ENCODE results near the gene SCD5.

The SCD5 gene

GRCh38 chr4:82786828-82787227 lies 11.8 kb downstream of the SCD5 start:
- Histone ChIP-seq H3K36me3 (ENCODE audit: insufficient read depth, low read length) (no peaks in the 10 kb centered on the region), H3F3A (ENCODE audit: insufficient read depth, low read length) (no peaks in the 10 kb centered on the region), H3K27ac (ENCODE audit: low read depth, low read length, poor library complexity, severe bottlenecking) (no peak overlapping the region), H3K9ac (ENCODE audit: low read length) (no peak overlapping the region), H3K79me2 (ENCODE audit: insufficient read depth, low read length) (no peaks in the 10 kb centered on the region), H3K9me2 (ENCODE audit: low read depth, low read length) (no peaks in the 10 kb centered on the region), H3K4me2 (ENCODE audit: low read length) (no peak overlapping the region), H3K4me1 (ENCODE audit: insufficient read depth, low read length, severe bottlenecking) (peaks cover 6% of the 10 kb centered on the region), H3K9me3 (ENCODE audit: low read length) (no peaks in the 10 kb centered on the region), H3K27me3 (ENCODE audit: insufficient read depth, low read length) (no peaks in the 10 kb centered on the region), H3K4me3 (ENCODE audit: low read depth, low read length, poor library complexity, severe bottlenecking) (no peak overlapping the region), H4K20me1 (ENCODE audit: insufficient read depth, low read length) (no peaks in the 10 kb centered on the region), H2AFZ (ENCODE audit: low read length) (no peak overlapping the region)
- TF ChIP-seq CTCF (IDR thresholded peaks at IDR 0.05; ENCODE audit: low read length) (no peak), EZH2 (IDR thresholded peaks at IDR 0.05; ENCODE audit: borderline replicate concordance, low read length) (no peak)

- Histone ChIP-seq H3F3A (ENCODE audit: insufficient read depth, low read length) (no peaks in the 10 kb centered on the region), H3K36me3 (ENCODE audit: insufficient read depth, low read length) (no peaks in the 10 kb centered on the region), H3K9me2 (ENCODE audit: low read depth, low read length) (no peaks in the 10 kb centered on the region), H3K9me3 (ENCODE audit: low read length) (no peaks in the 10 kb centered on the region), H4K20me1 (ENCODE audit: insufficient read depth, low read length) (no peaks in the 10 kb centered on the region), H3K4me2 (ENCODE audit: low read length) (no peak overlapping the region), H3K79me2 (ENCODE audit: insufficient read depth, low read length) (no peaks in the 10 kb centered on the region), H2AFZ (ENCODE audit: low read length) (no peak overlapping the region), H3K4me1 (ENCODE audit: insufficient read depth, low read length, severe bottlenecking) (peaks cover 16% of the 10 kb centered on the region), H3K27ac (ENCODE audit: low read depth, low read length, poor library complexity, severe bottlenecking) (no peak overlapping the region), H3K27me3 (ENCODE audit: insufficient read depth, low read length) (no peaks in the 10 kb centered on the region), H3K4me3 (ENCODE audit: low read depth, low read length, poor library complexity, severe bottlenecking) (no peak overlapping the region), H3K9ac (ENCODE audit: low read length) (no peak overlapping the region)
- no peak for TF ChIP-seq EZH2 (IDR thresholded peaks at IDR 0.05; ENCODE audit: borderline replicate concordance, low read length)
- TF ChIP-seq CTCF (IDR thresholded peaks at IDR 0.05; ENCODE audit: low read length): no peak
These were observed 12.8 kb downstream of the SCD5 start for GRCh38 chr4:82785611-82786400.

DNA sequence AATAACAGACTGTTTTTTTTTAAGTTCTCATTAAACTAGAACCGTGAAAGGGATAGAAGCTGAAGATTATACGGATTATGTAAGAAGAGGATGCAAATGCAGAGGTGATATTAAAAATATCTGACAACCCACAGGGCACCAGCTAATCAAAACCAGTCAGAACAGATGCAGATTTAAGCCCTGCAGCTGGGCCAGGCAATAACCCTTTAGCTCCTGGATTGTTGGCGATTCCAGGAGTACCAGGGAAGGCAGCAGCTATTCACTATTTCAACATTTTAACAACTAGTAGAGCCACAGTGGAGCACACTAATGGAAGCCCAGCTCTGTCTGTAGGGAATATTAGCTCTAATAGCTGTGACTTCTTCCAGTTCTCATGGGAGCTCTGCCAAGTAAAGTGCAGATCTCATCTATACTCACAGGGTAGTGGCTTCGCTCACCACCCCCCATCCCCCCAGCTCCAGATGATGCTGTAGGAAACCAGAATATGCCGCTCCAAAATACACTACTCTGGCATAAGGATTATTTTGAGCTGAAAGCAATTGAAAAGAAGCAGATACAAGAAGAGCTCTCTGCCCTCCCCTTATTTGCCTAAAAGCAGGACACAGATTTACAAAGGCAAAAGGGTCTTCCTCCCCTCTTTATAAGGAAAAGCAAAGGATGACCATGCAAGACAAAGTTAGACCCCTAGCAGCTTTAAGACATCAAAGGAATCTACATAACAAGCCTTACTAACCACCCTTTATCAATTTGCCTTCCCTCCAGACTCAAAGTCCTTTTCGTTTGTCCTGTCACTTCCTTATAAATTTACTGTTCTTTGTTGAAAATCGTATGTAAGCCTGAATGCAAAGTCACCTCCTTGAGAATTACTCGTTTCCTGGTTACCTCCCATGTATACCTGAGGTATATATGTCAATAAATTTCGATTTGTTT lies 13.7 kb downstream of the SCD5 start:
- Histone ChIP-seq H3K79me2 (ENCODE audit: insufficient read depth, low read length) (no peaks in the 10 kb centered on the region), H3K9me2 (ENCODE audit: low read depth, low read length) (no peaks in the 10 kb centered on the region), H3K36me3 (ENCODE audit: insufficient read depth, low read length) (no peaks in the 10 kb centered on the region), H3K4me1 (ENCODE audit: insufficient read depth, low read length, severe bottlenecking) (peaks cover 25% of the 10 kb centered on the region), H3K9ac (ENCODE audit: low read length) (no peak overlapping the region), H3K4me3 (ENCODE audit: low read depth, low read length, poor library complexity, severe bottlenecking) (no peak overlapping the region), H2AFZ (ENCODE audit: low read length) (no peak overlapping the region), H4K20me1 (ENCODE audit: insufficient read depth, low read length) (no peaks in the 10 kb centered on the region), H3K27ac (ENCODE audit: low read depth, low read length, poor library complexity, severe bottlenecking) (no peak overlapping the region), H3K27me3 (ENCODE audit: insufficient read depth, low read length) (no peaks in the 10 kb centered on the region), H3K9me3 (ENCODE audit: low read length) (no peaks in the 10 kb centered on the region), H3K4me2 (ENCODE audit: low read length) (no peak overlapping the region), H3F3A (ENCODE audit: insufficient read depth, low read length) (no peaks in the 10 kb centered on the region)
- TF ChIP-seq EZH2 (IDR thresholded peaks at IDR 0.05; ENCODE audit: borderline replicate concordance, low read length): no peak
- no peak for TF ChIP-seq CTCF (IDR thresholded peaks at IDR 0.05; ENCODE audit: low read length)
